Activated naive CD4-positive, alpha-beta T cell treated with anti-CD3 and anti-CD28 coated beads, Interleukin-2, amount 50 U/mL, for 24 hours (primary cell): ENCODE results near the gene PTTG2.
"Not testable (repeated sequence)": the region's sequence is repeated elsewhere in the genome, so short reads cannot be mapped to it uniquely, and the experiment has no call there.

Source experiments
- H3K27ac Mint-ChIP-seq: one replicate; pipeline ENCODE4 v1.8.0; 2021; ENCODE audit warnings: mild to moderate bottlenecking, mixed read lengths
- H3K27me3 Mint-ChIP-seq: one replicate; pipeline ENCODE4 v1.8.0; 2021; ENCODE audit warnings: mixed read lengths
- H3K36me3 Mint-ChIP-seq: one replicate; pipeline ENCODE4 v1.8.0; 2021; ENCODE audit warnings: mixed read lengths
- H3K4me1 Mint-ChIP-seq: one replicate; pipeline ENCODE4 v1.8.0; 2021; ENCODE audit warnings: mixed read lengths
- H3K4me3 Mint-ChIP-seq: one replicate; pipeline ENCODE4 v1.8.0; 2021; ENCODE audit warnings: mild to moderate bottlenecking, mixed read lengths
- H3K9me3 Mint-ChIP-seq: one replicate; pipeline ENCODE4 v1.8.0; 2021; ENCODE audit warnings: mixed read lengths

PTTG2 gene

DNA sequence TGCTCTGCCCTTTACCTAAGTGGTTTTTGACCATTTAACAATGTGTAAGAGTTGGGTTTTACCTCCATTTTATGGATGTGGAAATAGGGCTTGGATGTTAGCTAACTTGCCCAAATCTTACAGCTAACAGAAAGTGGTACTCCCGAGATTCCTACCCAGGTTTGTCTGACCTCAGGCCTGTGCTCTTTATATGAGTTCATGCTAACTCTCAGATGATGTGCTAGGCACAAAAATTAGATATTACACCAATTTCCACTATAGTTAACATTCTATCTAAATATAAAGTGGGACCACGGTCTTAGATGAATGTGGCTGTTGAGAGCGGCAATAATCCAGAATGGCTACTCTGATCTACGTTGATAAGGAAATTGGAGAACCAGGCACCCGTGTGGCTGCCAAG, at the start of gene PTTG2:
PTTG2 (plus strand) TSS at position 301 of the 400 bp plus-strand sequence; CDS start at position 338, 37 bp downstream.
- H3K36me3 Mint-ChIP-seq = peaks cover 5% of the 10 kb centered on the region
- H3K9me3 Mint-ChIP-seq = no peaks in the 10 kb centered on the region
- peaks cover 6% of the 10 kb centered on the region for H3K4me1 Mint-ChIP-seq

DNA sequence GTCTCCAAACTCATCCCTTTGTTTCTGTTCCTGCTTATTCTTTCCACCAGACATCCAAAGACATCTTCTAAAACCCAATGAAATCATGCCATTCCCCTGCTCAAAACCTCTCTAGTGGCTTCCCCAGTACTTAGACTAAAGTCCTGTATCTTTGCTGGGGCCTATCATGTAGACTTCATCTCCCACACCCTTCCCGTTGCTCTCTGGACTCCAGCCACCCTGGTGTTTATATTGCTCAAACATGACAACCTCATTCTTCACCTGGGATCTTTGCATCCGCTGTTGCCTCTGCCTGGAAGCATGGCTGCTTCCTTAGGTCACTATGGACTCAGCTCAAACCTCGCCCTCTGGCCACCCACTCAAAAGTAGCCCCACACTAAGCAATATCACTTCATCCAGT, 45.7 kb upstream of the PTTG2 start:
- H3K4me1 Mint-ChIP-seq = peaks cover 24% of the 10 kb centered on the region

More for the DNA sequence above, at the start of gene PTTG2:
- H3K27ac Mint-ChIP-seq = no peak within 1 kb of the TSS
- no peaks in the 10 kb centered on the region for H3K27me3 Mint-ChIP-seq
- H3K4me3 Mint-ChIP-seq = no peak within 1 kb of the TSS

DNA sequence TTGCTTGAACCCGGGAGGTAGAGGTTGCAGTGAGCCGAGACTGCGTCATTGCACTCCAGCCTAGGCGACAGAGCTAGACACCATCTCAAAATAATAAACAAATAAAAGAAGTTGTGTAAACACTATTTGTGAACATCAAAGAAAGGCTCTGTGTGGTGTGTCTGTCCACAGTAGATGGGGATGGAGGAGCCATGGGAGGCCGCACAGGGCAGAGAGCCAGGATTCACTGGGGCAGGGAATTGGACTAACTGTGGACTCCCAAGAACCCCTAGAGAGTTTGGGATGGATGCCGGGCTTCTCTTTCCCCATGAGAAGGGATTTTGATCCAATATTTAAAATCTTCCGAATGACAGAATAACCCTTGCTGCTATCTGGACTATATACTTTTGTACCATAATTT, 42.8 kb upstream of the PTTG2 start:
- Mint-ChIP-seq H3K4me1 (peaks cover 26% of the 10 kb centered on the region), H3K27ac (no peak overlapping the region), H3K4me3 (no peak overlapping the region), H3K36me3 (peaks cover 13% of the 10 kb centered on the region), H3K27me3 (no peaks in the 10 kb centered on the region), H3K9me3 (no peaks in the 10 kb centered on the region)

More for the DNA sequence above, 45.7 kb upstream of the PTTG2 start:
- Mint-ChIP-seq H3K27ac (no peak overlapping the region), H3K4me3 (no peak overlapping the region), H3K27me3 (no peaks in the 10 kb centered on the region), H3K36me3 (peaks cover 7% of the 10 kb centered on the region), H3K9me3 (no peaks in the 10 kb centered on the region)

DNA sequence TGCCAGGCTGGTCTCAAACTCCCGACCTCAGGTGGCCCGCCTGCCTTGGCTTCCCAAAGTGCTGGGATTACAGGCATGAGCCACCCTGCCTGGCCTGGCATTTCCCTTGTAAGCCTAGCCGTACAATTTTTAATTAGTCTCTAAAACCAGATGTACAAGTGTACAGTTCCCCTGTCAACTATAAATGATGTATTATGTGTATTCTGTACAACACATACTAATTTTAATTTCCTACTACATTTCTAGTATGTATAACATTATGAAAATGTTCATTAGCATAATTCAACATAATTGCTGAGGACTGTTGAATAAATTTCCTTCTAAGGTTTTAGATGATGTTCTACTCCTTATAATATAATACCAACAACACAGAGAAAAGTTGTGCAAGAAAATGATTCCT, 41.5 kb upstream of the PTTG2 start:
- peaks cover 17% of the 10 kb centered on the region for H3K36me3 Mint-ChIP-seq
- H3K27me3 Mint-ChIP-seq = no peaks in the 10 kb centered on the region
- peaks cover 24% of the 10 kb centered on the region for H3K4me1 Mint-ChIP-seq

GRCh38 chr4:37922328-37922727, 37.9 kb upstream of the PTTG2 start:
- no peaks in the 10 kb centered on the region for H3K9me3 Mint-ChIP-seq
- H3K27ac Mint-ChIP-seq = no peak overlapping the region
- H3K36me3 Mint-ChIP-seq = peaks cover 17% of the 10 kb centered on the region
- peaks cover 37% of the 10 kb centered on the region for H3K4me1 Mint-ChIP-seq
- H3K4me3 Mint-ChIP-seq = no peak overlapping the region
- no peaks in the 10 kb centered on the region for H3K27me3 Mint-ChIP-seq

More for the DNA sequence above, 41.5 kb upstream of the PTTG2 start:
- Mint-ChIP-seq H3K9me3 (no peaks in the 10 kb centered on the region), H3K27ac (no peak overlapping the region), H3K4me3 (no peak overlapping the region)

DNA sequence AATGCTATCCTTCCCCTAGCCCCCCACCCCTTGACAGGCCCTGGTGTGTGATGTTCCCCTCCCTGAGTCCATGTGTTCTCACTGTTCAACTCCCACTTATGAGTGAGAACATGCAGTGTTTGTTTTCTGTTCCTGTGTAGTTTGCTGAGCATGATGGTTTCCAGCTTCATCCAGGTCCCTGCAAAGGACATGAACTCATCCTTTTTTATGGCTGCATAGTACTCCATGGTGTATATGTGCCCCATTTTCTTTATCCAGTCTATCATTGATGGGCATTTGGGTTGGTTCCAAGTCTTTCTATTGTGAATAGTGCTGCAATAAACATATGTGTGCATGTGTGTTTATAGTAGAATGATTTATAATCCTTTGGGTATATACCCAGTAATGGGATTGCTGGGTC, 37.1 kb upstream of the PTTG2 start:
- not testable (repeated sequence) for H3K27ac Mint-ChIP-seq, H3K27me3 Mint-ChIP-seq, H3K4me3 Mint-ChIP-seq, H3K9me3 Mint-ChIP-seq
- H3K36me3 Mint-ChIP-seq = peaks cover 14% of the 10 kb centered on the region
- H3K4me1 Mint-ChIP-seq = peaks cover 45% of the 10 kb centered on the region

- peaks cover 16% of the 10 kb centered on the region for H3K36me3 Mint-ChIP-seq
- peaks cover 64% of the 10 kb centered on the region for H3K4me1 Mint-ChIP-seq
- H3K27ac Mint-ChIP-seq = no peak overlapping the region
- H3K27me3 Mint-ChIP-seq = no peaks in the 10 kb centered on the region
- no peaks in the 10 kb centered on the region for H3K9me3 Mint-ChIP-seq
- H3K4me3 Mint-ChIP-seq = no peak overlapping the region
Measured at GRCh38 chr4:37924946-37925345, 35.3 kb upstream of the PTTG2 start.

DNA sequence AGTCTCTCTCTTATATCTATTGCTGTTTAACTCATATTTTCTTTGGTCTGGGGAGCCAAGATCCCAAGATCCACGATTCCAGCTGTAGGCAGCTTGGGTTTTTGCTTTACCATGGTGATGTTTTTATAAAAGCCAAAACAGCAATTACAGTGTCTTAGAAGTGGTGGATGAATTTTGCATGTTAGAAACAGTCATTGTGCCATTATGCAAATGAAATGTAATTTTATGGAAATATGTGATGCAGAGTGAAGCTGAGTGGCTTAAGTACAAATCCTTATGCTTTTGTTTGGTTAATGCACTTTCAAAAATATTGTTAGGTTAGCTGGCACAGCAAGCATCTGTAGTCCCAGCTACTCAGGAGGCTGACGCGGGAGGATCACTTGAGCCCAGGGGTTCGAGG, 32.8 kb upstream of the PTTG2 start:
- H3K4me3 Mint-ChIP-seq = no peak overlapping the region
- no peaks in the 10 kb centered on the region for H3K27me3 Mint-ChIP-seq
- peaks cover 47% of the 10 kb centered on the region for H3K4me1 Mint-ChIP-seq
- peak overlapping the region; percentile 72 for H3K27ac Mint-ChIP-seq
- no peaks in the 10 kb centered on the region for H3K9me3 Mint-ChIP-seq
- H3K36me3 Mint-ChIP-seq = peaks cover 9% of the 10 kb centered on the region

DNA sequence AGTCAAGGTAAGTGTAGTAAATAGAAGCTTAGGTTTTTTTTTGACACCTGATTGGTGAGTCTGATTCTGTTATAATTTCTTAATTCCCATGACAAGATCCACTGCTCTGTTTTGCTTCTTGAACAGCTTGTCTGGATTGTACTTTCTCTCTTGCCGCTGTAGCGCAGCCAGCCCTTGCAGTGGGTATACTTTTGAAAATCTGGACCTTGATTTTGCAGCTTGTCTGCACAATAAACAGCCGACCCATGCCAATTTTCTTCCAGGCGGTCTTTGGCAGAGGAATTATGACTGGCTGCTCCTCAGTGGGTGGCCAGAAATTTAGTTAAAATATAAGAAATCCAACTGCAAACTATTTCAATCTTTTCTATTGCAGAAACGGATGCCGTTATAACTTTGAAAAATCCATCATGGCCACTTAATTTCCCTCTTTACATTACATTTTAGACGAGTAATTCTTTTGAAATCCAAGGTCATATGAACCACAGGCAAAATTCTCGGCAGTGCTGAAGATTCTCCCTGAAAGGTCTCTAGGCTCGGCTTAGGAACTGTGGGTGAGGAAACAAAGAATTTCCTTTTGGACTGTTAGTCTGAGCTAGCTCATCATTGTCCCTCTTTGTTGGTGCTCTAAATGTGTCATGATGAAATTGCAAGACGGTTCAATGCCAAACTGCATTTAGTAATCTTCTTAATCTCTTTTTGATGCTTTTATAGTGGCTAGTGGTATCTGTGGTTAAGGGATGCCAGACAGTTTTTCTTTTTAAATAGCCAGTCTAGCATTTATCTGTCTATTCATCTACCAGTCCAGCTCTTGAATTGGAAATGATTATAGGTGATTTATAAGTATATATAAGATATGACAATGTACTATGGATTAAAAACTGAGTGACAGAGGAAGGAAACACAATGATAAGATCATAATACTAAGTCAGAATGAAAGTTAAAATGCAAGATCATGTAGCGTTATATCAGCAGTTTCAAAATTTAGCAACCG, 31.5 kb upstream of the PTTG2 start:
- Mint-ChIP-seq H3K9me3 (no peaks in the 10 kb centered on the region), H3K27me3 (no peaks in the 10 kb centered on the region), H3K4me1 (peaks cover 45% of the 10 kb centered on the region), H3K27ac (no peak overlapping the region), H3K36me3 (peaks cover 12% of the 10 kb centered on the region), H3K4me3 (no peak overlapping the region)

DNA sequence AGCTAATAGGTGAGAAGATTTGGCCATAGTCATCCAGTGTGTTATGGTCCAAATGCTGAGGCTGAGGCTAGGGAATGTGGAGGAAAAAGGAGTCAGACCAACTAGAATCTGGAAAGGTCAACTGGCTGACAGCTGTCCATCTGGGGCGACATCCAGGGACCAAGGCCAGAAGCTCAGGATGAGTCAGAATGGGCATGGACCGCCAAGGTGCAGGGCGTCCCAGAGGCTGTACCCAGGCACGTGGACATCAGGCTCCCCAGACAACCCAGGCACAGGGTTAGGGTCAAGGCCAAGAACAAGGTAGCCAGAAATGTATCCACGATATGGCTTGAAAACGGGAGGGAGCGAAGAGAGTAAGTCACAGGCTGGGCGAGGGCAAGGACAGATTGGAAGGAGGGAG, 26.1 kb upstream of the PTTG2 start:
- Mint-ChIP-seq H3K4me1 (peaks cover 13% of the 10 kb centered on the region), H3K36me3 (peaks cover 19% of the 10 kb centered on the region), H3K9me3 (no peaks in the 10 kb centered on the region), H3K27ac (no peak overlapping the region), H3K4me3 (no peak overlapping the region), H3K27me3 (no peaks in the 10 kb centered on the region)

GRCh38 chr4:37934609-37935008, 25.6 kb upstream of the PTTG2 start:
- Mint-ChIP-seq H3K36me3 (peaks cover 19% of the 10 kb centered on the region), H3K9me3 (no peaks in the 10 kb centered on the region), H3K27me3 (no peaks in the 10 kb centered on the region), H3K4me3 (no peak overlapping the region), H3K4me1 (peaks cover 8% of the 10 kb centered on the region), H3K27ac (no peak overlapping the region)

DNA sequence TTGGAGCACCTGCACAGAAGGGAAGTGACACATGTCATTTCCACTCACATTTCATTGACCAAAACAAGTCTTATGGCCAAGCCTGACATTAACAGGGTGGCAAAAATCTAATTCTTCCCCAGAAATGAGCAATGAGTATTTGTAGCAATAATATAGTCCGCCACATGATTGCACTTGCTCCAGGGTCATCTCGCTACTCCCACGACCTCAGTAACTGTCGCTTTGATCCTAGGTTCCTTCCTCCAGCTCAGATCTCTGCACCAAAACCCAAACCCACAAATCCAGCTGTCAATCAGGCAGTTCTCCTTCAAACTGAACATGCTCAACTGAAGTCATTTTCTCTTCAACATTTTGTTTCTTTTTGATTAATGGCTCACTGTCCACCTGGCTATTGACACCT, 25.2 kb upstream of the PTTG2 start:
- peaks cover 16% of the 10 kb centered on the region for H3K36me3 Mint-ChIP-seq
- H3K27me3 Mint-ChIP-seq = no peaks in the 10 kb centered on the region
- peaks cover 4% of the 10 kb centered on the region for H3K4me1 Mint-ChIP-seq

GRCh38 chr4:37936889-37937498, 23.2 kb upstream of the PTTG2 start:
- Mint-ChIP-seq H3K9me3 (no peaks in the 10 kb centered on the region), H3K4me3 (no peak overlapping the region), H3K27me3 (no peaks in the 10 kb centered on the region), H3K27ac (no peak overlapping the region), H3K36me3 (peaks cover 15% of the 10 kb centered on the region), H3K4me1 (peaks cover 22% of the 10 kb centered on the region)

More for the DNA sequence above, 25.2 kb upstream of the PTTG2 start:
- Mint-ChIP-seq H3K9me3 (no peaks in the 10 kb centered on the region), H3K4me3 (no peak overlapping the region), H3K27ac (no peak overlapping the region)

- no peak overlapping the region for H3K4me3 Mint-ChIP-seq
- H3K9me3 Mint-ChIP-seq = no peaks in the 10 kb centered on the region
- H3K27me3 Mint-ChIP-seq = no peaks in the 10 kb centered on the region
- H3K4me1 Mint-ChIP-seq = peaks cover 26% of the 10 kb centered on the region
- H3K36me3 Mint-ChIP-seq = peaks cover 15% of the 10 kb centered on the region
- H3K27ac Mint-ChIP-seq = no peak overlapping the region
Measured at GRCh38 chr4:37938208-37938607, 22.0 kb upstream of the PTTG2 start.

DNA sequence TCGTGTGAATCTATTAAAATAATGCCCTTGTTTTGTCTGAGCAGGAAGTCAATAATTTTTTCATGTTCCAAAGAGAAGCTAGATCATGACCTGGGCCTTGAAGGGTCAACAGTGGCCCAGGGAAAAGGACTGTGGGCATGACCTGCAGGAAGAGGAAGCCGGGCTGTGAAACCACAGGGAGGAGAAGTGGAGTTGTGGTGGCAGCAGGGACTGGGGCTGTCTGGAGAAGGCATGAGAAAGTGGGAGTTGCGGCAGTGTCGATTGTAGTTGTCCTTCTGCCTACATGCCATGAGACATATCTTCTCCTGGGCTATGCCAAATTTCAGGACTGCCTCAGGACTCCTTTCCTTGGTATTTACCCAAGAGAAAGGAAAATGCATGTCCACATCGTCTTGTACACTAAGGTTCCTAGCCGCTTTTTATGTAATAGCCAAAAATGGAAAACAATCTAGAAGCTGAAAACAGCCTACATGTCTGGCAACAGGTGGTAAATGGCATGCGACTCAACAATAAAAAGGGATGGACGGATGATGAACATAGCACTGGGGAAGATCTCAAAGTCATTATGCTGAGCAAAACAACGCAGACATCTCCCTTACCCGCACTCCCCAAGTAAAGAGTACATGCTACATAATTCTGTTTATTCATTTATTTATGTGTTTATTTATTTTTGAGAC, 13.6 kb upstream of the PTTG2 start:
- Mint-ChIP-seq H3K4me3 (no peak overlapping the region), H3K4me1 (peaks cover 50% of the 10 kb centered on the region), H3K27ac (peak overlapping the region; percentile 20), H3K9me3 (no peaks in the 10 kb centered on the region), H3K27me3 (no peaks in the 10 kb centered on the region), H3K36me3 (peaks cover 14% of the 10 kb centered on the region)

DNA sequence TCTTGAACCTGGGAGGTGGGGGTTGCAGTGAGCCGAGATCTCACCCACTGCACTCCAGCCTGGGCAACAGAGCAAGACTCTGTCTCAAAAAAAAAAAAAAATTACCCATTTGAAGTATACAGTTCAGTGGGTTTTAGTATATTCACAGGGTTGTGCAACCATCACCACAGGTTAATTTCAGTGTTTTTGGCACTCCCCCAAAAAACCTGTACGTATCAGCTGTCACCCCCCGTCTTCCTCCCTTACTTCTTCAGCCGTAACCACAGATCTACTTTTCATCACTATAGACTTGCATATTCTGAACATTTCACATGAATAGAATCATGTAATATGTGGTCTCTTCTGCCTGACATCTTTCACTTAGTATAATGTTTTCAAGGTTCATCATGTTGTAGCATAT, 11.7 kb upstream of the PTTG2 start:
- H3K4me1 Mint-ChIP-seq = peaks cover 42% of the 10 kb centered on the region
- H3K9me3 Mint-ChIP-seq = no peaks in the 10 kb centered on the region
- H3K27me3 Mint-ChIP-seq = no peaks in the 10 kb centered on the region
- no peak overlapping the region for H3K4me3 Mint-ChIP-seq
- peaks cover 14% of the 10 kb centered on the region for H3K36me3 Mint-ChIP-seq
- no peak overlapping the region for H3K27ac Mint-ChIP-seq
